HFF-Myc (cell line): ENCODE results near the gene TOPORS.
A peak's percentile ranks its signal among the peaks of the same experiment; 100 is the strongest.

Experiments used
- DNase-seq: peaks from one replicate; pipeline ENCODE4 v3.0.0-alpha.2; 2011; ENCODE audit warnings: low read depth; ENCODE audit errors: extremely low read depth
- H3K4me3 ChIP-seq: replicated peaks from 2 replicates; pipeline ENCODE4 v1.5.1; 2011; ENCODE audit warnings: low read depth, mild to moderate bottlenecking, control low read depth, low read length
- CTCF ChIP-seq: IDR thresholded peaks from 2 replicates; pipeline ENCODE4 v1.5.1; 2012; ENCODE audit warnings: mild to moderate bottlenecking, low read depth, low read length, control low read depth; ENCODE audit errors: missing control alignments

TOPORS gene

DNA sequence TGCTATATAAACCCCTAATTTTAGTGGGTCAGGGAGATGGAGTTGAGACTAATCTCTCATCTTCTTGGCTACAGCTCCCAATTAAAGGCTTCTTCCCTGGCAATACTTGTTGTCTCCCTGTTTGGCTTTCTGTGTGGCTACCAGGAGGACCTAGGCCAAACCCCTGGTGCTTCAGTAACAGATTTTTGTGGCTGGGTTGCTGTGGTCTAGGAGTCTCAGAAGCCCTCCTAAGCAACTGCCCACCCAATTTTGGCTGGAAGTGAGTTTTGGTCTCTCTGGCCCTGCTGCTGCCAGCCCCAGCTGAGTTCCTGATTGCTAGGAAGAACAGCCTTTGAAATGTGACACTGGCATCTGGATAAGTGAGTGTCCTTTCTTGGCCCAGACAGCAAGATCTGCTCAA is 36.1 kb downstream of the TOPORS start:
- no peak for TF ChIP-seq CTCF
- no peak for DNase-seq
- H3K4me3 ChIP-seq, result no peak overlapping the region

GRCh38 chr9:32508728-32509127 is 43.7 kb downstream of the TOPORS start:
- no peak overlapping the region for H3K4me3 ChIP-seq
- DNase-seq, result no peak
- no peak for TF ChIP-seq CTCF

- DNase-seq, result no peak
- no peak for TF ChIP-seq CTCF
- no peak overlapping the region for H3K4me3 ChIP-seq
These were observed 49.4 kb downstream of the TOPORS start for GRCh38 chr9:32503008-32503407.

- no peak overlapping the region for H3K4me3 ChIP-seq
- TF ChIP-seq CTCF, result no peak
- peak; percentile 30 for DNase-seq
These were observed 49.9 kb downstream of the TOPORS start for GRCh38 chr9:32502464-32502863.

GRCh38 chr9:32501868-32502267 is 50.5 kb downstream of the TOPORS start:
- DNase-seq, result no peak
- H3K4me3 ChIP-seq, result no peak overlapping the region
- TF ChIP-seq CTCF, result no peak

DNA sequence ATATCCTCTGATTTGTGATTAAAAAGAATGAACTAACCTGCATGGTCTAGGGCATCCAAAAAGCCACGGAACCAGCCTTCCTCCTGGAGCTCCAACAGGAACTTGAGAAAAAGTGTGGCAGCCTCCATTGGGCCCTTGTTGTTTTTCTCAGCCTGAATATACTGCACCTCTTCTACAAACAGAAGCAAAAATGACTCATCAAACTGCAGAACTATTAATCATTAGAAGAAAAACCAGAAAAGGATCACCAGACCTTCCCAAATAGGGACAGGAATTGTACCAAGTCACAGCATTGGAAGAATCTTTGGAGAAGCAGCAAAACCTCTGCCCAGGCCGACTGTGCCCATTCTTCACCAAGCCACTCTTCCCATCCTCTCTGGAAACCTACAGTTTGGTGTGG is 51.6 kb downstream of the TOPORS start:
- DNase-seq, result peak; percentile 10
- H3K4me3 ChIP-seq, result no peak overlapping the region
- no peak for TF ChIP-seq CTCF

GRCh38 chr9:32497921-32498320 is 54.5 kb downstream of the TOPORS start:
- TF ChIP-seq CTCF, result no peak
- no peak overlapping the region for H3K4me3 ChIP-seq
- no peak for DNase-seq
